H9 (cell line): ENCODE measurements around the gene GPC1. TPM values are rescaled to one million over a fixed set of nuclear protein-coding genes. Genes with fewer than 3 reads are reported as not detected.

Experiments
- DNase-seq: peaks from one replicate; pipeline ENCODE4 v3.0.0-alpha.2; 2017
- H2AFZ ChIP-seq: one replicate; pipeline ENCODE4 v1.6.1; 2013; ENCODE audit warnings: mild to moderate bottlenecking, low read length, control low read depth, moderate library complexity
- H2AK5ac ChIP-seq: 2 replicates; pipeline ENCODE4 v1.6.1; 2013; ENCODE audit warnings: low read length, control low read depth, mixed read lengths; ENCODE audit not compliant: insufficient read length
- H2BK120ac ChIP-seq: one replicate; pipeline ENCODE4 v1.6.1; 2013; ENCODE audit warnings: low read depth, mild to moderate bottlenecking, low read length, control low read depth, inconsistent platforms; ENCODE audit not compliant: poor library complexity, severe bottlenecking
- H2BK12ac ChIP-seq: 2 replicates; pipeline ENCODE4 v1.6.1; 2013; ENCODE audit warnings: low read length, control low read depth, mixed read lengths, low read depth; ENCODE audit not compliant: insufficient read length
- H2BK15ac ChIP-seq: 2 replicates; pipeline ENCODE4 v1.6.1; 2013; ENCODE audit warnings: low read depth, low read length, control low read depth
- H2BK20ac ChIP-seq: one replicate; pipeline ENCODE4 v1.6.1; 2013; ENCODE audit warnings: low read depth, mild to moderate bottlenecking, low read length, control low read depth, inconsistent platforms; ENCODE audit not compliant: poor library complexity, severe bottlenecking
- H2BK5ac ChIP-seq: 2 replicates; pipeline ENCODE4 v1.6.1; 2013; ENCODE audit warnings: low read length, control low read depth, mixed read lengths; ENCODE audit not compliant: insufficient read length
- H3K14ac ChIP-seq: 2 replicates; pipeline ENCODE4 v1.6.1; 2013; ENCODE audit warnings: low read length, control low read depth; ENCODE audit not compliant: insufficient read depth
- H3K18ac ChIP-seq: 2 replicates; pipeline ENCODE4 v1.6.1; 2013; ENCODE audit warnings: low read depth, mild to moderate bottlenecking, mixed read lengths, low read length, control low read depth; ENCODE audit not compliant: insufficient read length
- H3K23ac ChIP-seq: 2 replicates; pipeline ENCODE4 v1.6.1; 2013; ENCODE audit warnings: low read length, control low read depth, mixed read lengths, low read depth; ENCODE audit not compliant: insufficient read length
- H3K23me2 ChIP-seq: 2 replicates; pipeline ENCODE4 v1.6.1; 2013; ENCODE audit warnings: low read depth, mild to moderate bottlenecking, mixed read lengths, low read length, control low read depth; ENCODE audit not compliant: insufficient read length, poor library complexity, severe bottlenecking
- H3K27ac ChIP-seq: 2 replicates; pipeline ENCODE4 v1.5.1; 2013; ENCODE audit warnings: low read length, control low read depth, mixed read lengths, low read depth; ENCODE audit not compliant: insufficient read length
- H3K27me3 ChIP-seq: 2 replicates; pipeline ENCODE4 v1.6.1; 2013; ENCODE audit warnings: low read length, control low read depth, inconsistent platforms; ENCODE audit not compliant: insufficient read depth
- H3K4ac ChIP-seq: 2 replicates; pipeline ENCODE4 v1.6.1; 2013; ENCODE audit warnings: low read depth, mild to moderate bottlenecking, control low read depth, inconsistent platforms, low read length, moderate library complexity
- H3K4me1 ChIP-seq: 2 replicates; pipeline ENCODE4 v1.6.1; 2013; ENCODE audit warnings: low read length, control low read depth, inconsistent platforms; ENCODE audit not compliant: insufficient read depth
- H3K4me2 ChIP-seq: 2 replicates; pipeline ENCODE4 v1.6.1; 2013; ENCODE audit warnings: low read length, control low read depth, mixed read lengths; ENCODE audit not compliant: insufficient read length, insufficient read depth
- H3K56ac ChIP-seq: 2 replicates; pipeline ENCODE4 v1.6.1; 2013; ENCODE audit warnings: low read depth, mild to moderate bottlenecking, mixed read lengths, low read length, control low read depth; ENCODE audit not compliant: insufficient read length
- H3K79me1 ChIP-seq: 2 replicates; pipeline ENCODE4 v1.6.1; 2013; ENCODE audit warnings: low read depth, mild to moderate bottlenecking, moderate library complexity, low read length, control low read depth, inconsistent platforms; ENCODE audit not compliant: insufficient read depth, poor library complexity, severe bottlenecking
- H3K79me2 ChIP-seq: 2 replicates; pipeline ENCODE4 v1.6.1; 2013; ENCODE audit warnings: low read length, control low read depth, inconsistent platforms; ENCODE audit not compliant: insufficient read depth
- H3K9ac ChIP-seq: 2 replicates; pipeline ENCODE4 v1.6.1; 2013; ENCODE audit warnings: low read length, control low read depth, mixed read lengths; ENCODE audit not compliant: insufficient read length; ENCODE audit errors: extremely low read depth
- H3K9me3 ChIP-seq: one replicate; pipeline ENCODE4 v1.6.1; 2013; ENCODE audit warnings: low read depth, low read length, inconsistent platforms; ENCODE audit not compliant: control insufficient read depth
- H3T11ph ChIP-seq: one replicate; pipeline ENCODE4 v1.6.1; 2013; ENCODE audit warnings: mild to moderate bottlenecking, low read length, control low read depth, inconsistent platforms
- H4K20me1 ChIP-seq: one replicate; pipeline ENCODE4 v1.6.1; 2013; ENCODE audit not compliant: control insufficient read depth, insufficient read length, insufficient read depth
- H4K5ac ChIP-seq: 2 replicates; pipeline ENCODE4 v1.6.1; 2013; ENCODE audit warnings: low read depth, mild to moderate bottlenecking, mixed read lengths, low read length, control low read depth; ENCODE audit not compliant: insufficient read length
- H4K8ac ChIP-seq: replicated peaks from 2 replicates; pipeline ENCODE4 v1.6.1; 2013; ENCODE audit warnings: low read length, control low read depth, mixed read lengths, low read depth; ENCODE audit not compliant: insufficient read length
- H4K91ac ChIP-seq: 2 replicates; pipeline ENCODE4 v1.6.1; 2013; ENCODE audit warnings: low read depth, mild to moderate bottlenecking, moderate library complexity, mixed read lengths, low read length, control low read depth; ENCODE audit not compliant: insufficient read length
- H3K27ac Mint-ChIP-seq, 3 experiments: 2 replicates in 2 of 3; 3 replicates in 1 of 3; pipeline ENCODE4 v1.8.0; 2020 to 2021; ENCODE audit warnings: mixed read lengths in 3 of 3, mild to moderate bottlenecking in 1 of 3, moderate library complexity in 1 of 3
- H3K27me3 Mint-ChIP-seq: 2 replicates; pipeline ENCODE4 v1.8.0; 2021; ENCODE audit warnings: low read depth, mild to moderate bottlenecking, moderate library complexity, mixed read lengths
- H3K36me3 Mint-ChIP-seq, 3 experiments: 2 replicates in 2 of 3; 3 replicates in 1 of 3; pipeline ENCODE4 v1.8.0; 2020 to 2021; ENCODE audit warnings: low read depth in 3 of 3, mixed read lengths in 3 of 3; ENCODE audit not compliant: insufficient read depth in 1 of 3
- H3K4me1 Mint-ChIP-seq, 2 experiments: 2 replicates each; pipeline ENCODE4 v1.8.0; 2020; ENCODE audit warnings: mixed read lengths in 2 of 2
- H3K4me3 Mint-ChIP-seq, 2 experiments: 2 replicates in 1 of 2; 3 replicates in 1 of 2; pipeline ENCODE4 v1.8.0; 2020 to 2021; ENCODE audit warnings: mild to moderate bottlenecking in 2 of 2, mixed read lengths in 2 of 2, moderate library complexity in 1 of 2
- H3K9me3 Mint-ChIP-seq, 2 experiments: 2 replicates in 1 of 2; 3 replicates in 1 of 2; pipeline ENCODE4 v1.8.0; 2020; ENCODE audit warnings: mild to moderate bottlenecking in 2 of 2, mixed read lengths in 2 of 2, moderate library complexity in 1 of 2
- WGBS: extraction: QIAGEN DNeasy Blood & Tissue Kit; methylation state at CpG from one replicate; pipeline ENCODE4 v1.1.7; 2013; ENCODE audit warnings: missing lambda C conversion rate, low lambda C conversion rate, mixed read lengths; ENCODE audit not compliant: insufficient read length; ENCODE audit errors: extremely low coverage; 5-methylcytosine and 5-hydroxymethylcytosine counted together
- total RNA-seq: library from RNA; stranded (reverse); gene quantifications from 2 replicates; pipeline ENCODE4 v1.2.1, GENCODE V29; 2021
- TF ChIP-seq, protein P1 (sequence below): fragments of 200-600 bp; sonication (generic); conservative IDR thresholded peaks from 3 replicates; pipeline ENCODE4 v1.8.0; 2021; ENCODE audit warnings: antibody characterized with exemption, mild to moderate bottlenecking

Gene GPC1
- total RNA-seq, 1 experiment from 2014 or later, result 39.4 TPM

DNA sequence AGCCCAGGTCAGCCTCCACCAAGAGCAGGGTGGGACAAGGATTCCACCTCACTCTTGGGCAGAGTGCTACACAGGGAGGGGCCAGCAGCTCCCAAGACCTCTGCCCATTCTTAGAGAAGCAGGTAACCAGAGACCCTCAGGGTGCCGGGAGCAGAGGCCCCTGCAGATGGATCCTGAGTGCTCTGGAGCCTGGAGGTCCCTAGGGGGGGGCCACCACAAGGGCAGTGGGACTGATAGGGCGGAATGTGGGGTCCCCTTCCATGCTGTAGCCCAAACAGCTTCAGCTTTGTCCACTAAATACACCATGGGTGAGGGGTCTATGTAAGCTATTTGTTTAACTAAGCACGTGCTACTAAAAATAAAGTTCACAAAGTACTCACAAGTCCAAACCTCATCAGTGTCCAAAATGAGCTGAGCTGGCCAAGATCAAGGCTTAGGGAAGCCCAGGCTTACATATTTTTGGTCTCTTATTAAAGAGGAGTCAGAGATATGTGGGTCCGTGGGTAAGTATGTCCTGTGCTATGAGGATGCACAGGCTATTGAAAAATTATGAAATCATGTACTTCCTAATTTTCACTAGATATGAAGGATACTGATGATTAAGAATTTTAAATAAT lies 21.5 kb upstream of the GPC1 start:
- no peaks in the 10 kb centered on the region for H3K27me3 ChIP-seq
- Mint-ChIP-seq H3K36me3 (no peaks in the 10 kb centered on the region; a peak in 1 of 7 replicates), H3K27me3 (peaks cover 2% of the 10 kb centered on the region; the same call in 1 of the 2 replicates), H3K4me3 (no peak overlapping the region), H3K9me3 (peaks cover 9 to 13% of the 10 kb centered on the region in 2 experiments), H3K4me1 (peaks cover 0 to 2% of the 10 kb centered on the region in 2 experiments; a peak in 1 of 4 replicates), H3K27ac (no peak overlapping the region)
- H3K4me2 ChIP-seq, result no peak overlapping the region
- no peak overlapping the region for H3T11ph ChIP-seq
- H2BK5ac ChIP-seq, result no peak overlapping the region
- no peak overlapping the region for H2BK15ac ChIP-seq
- H3K9ac ChIP-seq, result no peak overlapping the region
- H2BK20ac ChIP-seq, result no peak overlapping the region
- peak; percentile 13 for DNase-seq
- no peaks in the 10 kb centered on the region for H4K20me1 ChIP-seq
- no peaks in the 10 kb centered on the region for H3K4me1 ChIP-seq
- no peak overlapping the region for H3K4ac ChIP-seq
- no peak overlapping the region for H4K8ac ChIP-seq
- no peak overlapping the region for H2AK5ac ChIP-seq
- no peak overlapping the region for H4K91ac ChIP-seq
- H3K23ac ChIP-seq, result no peak overlapping the region
- no peaks in the 10 kb centered on the region for H3K79me1 ChIP-seq
- no peak overlapping the region for H2BK120ac ChIP-seq
- TF ChIP-seq, protein P1, sequence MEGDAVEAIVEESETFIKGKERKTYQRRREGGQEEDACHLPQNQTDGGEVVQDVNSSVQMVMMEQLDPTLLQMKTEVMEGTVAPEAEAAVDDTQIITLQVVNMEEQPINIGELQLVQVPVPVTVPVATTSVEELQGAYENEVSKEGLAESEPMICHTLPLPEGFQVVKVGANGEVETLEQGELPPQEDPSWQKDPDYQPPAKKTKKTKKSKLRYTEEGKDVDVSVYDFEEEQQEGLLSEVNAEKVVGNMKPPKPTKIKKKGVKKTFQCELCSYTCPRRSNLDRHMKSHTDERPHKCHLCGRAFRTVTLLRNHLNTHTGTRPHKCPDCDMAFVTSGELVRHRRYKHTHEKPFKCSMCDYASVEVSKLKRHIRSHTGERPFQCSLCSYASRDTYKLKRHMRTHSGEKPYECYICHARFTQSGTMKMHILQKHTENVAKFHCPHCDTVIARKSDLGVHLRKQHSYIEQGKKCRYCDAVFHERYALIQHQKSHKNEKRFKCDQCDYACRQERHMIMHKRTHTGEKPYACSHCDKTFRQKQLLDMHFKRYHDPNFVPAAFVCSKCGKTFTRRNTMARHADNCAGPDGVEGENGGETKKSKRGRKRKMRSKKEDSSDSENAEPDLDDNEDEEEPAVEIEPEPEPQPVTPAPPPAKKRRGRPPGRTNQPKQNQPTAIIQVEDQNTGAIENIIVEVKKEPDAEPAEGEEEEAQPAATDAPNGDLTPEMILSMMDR, result no peak
- H3K23me2 ChIP-seq, result no peaks in the 10 kb centered on the region
- no peak overlapping the region for H3K56ac ChIP-seq
- no peak overlapping the region for H3K14ac ChIP-seq
- H2BK12ac ChIP-seq, result no peak overlapping the region
- no peak overlapping the region for H2AFZ ChIP-seq
- H3K27ac ChIP-seq, result no peak overlapping the region
- H4K5ac ChIP-seq, result no peak overlapping the region
- peaks cover 7% of the 10 kb centered on the region for H3K9me3 ChIP-seq
- H3K18ac ChIP-seq, result no peak overlapping the region
- H3K79me2 ChIP-seq, result no peaks in the 10 kb centered on the region
- WGBS, result no CpG with 5 or more reads among the region's 4 CpGs
